ENCODE data around the gene U2AF1. TPM values are rescaled to one million over a fixed set of nuclear protein-coding genes. Genes with fewer than 3 reads are reported as not detected.
"Not testable (repeated sequence)": the region's sequence is repeated elsewhere in the genome, so short reads cannot be mapped to it uniquely, and the experiment has no call there.

The U2AF1 gene
- total RNA-seq, 1 experiment from 2014 or later = 64.8 TPM

- intact Hi-C loops (cut with micrococcal nuclease; ENCODE audit: unreplicated experiment); POLR2A ChIA-PET; H3K27me3 Mint-ChIP-seq (ENCODE audit: insufficient read depth, unreplicated experiment); CTCF ChIA-PET; H3K4me3 Mint-ChIP-seq (ENCODE audit: unreplicated experiment); H3K4me1 ChIP-seq; H3K27ac Mint-ChIP-seq (ENCODE audit: unreplicated experiment); BruUV-seq (replicated peaks); H3K36me3 ChIP-seq (ENCODE audit: control insufficient read depth, insufficient read depth, low read length); H3K4me3 ChIP-seq (ENCODE audit: low read depth, low read length); DNase-seq; H3K36me3 Mint-ChIP-seq (ENCODE audit: insufficient read depth, unreplicated experiment); H3K9me3 ChIP-seq; H3K4me1 Mint-ChIP-seq (ENCODE audit: low read depth, unreplicated experiment); H3K9me3 Mint-ChIP-seq (ENCODE audit: unreplicated experiment); H3K27me3 ChIP-seq (replicated peaks; ENCODE audit: control insufficient read depth, insufficient read depth, low read length): not testable (repeated sequence)
Observed at GRCh38 chr21:43134520-43134919, 27.1 kb upstream of the U2AF1 start.

DNA sequence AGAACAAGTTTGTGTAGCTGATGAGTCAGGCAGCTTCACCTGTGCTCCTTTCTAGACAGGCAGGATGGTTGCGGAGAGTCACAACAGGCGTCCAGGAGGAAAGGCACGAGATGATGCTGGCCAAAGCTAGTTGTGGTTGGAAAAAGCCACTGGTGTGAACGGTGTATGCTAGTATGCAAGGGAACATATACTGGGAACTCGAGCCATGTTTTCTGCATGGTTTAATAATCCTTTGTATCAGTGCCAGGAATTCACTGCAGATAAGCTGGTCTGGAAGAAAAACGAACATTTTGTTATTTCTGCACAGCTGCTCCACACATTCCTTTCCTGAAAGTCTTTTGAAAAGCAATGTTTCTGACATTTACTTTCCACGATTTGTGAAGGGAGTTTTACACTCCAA lies 22.7 kb upstream of the U2AF1 start:
- POLR2A ChIA-PET; H3K9me3 ChIP-seq; H3K4me3 ChIP-seq (ENCODE audit: low read depth, low read length); DNase-seq; H3K9me3 Mint-ChIP-seq (ENCODE audit: unreplicated experiment); H3K27me3 Mint-ChIP-seq (ENCODE audit: insufficient read depth, unreplicated experiment); H3K4me1 ChIP-seq; H3K4me3 Mint-ChIP-seq (ENCODE audit: unreplicated experiment); H3K4me1 Mint-ChIP-seq (ENCODE audit: low read depth, unreplicated experiment); H3K36me3 Mint-ChIP-seq (ENCODE audit: insufficient read depth, unreplicated experiment); H3K27me3 ChIP-seq (replicated peaks; ENCODE audit: control insufficient read depth, insufficient read depth, low read length); H3K36me3 ChIP-seq (ENCODE audit: control insufficient read depth, insufficient read depth, low read length); H3K27ac Mint-ChIP-seq (ENCODE audit: unreplicated experiment); intact Hi-C loops (cut with micrococcal nuclease; ENCODE audit: unreplicated experiment); CTCF ChIA-PET; BruUV-seq (replicated peaks): not testable (repeated sequence)

- H3K27ac Mint-ChIP-seq (ENCODE audit: unreplicated experiment) = not testable (repeated sequence)
Observed at GRCh38 chr21:43115956-43116355, 8.6 kb upstream of the U2AF1 start.

GRCh38 chr21:43114483-43114882 lies 7.1 kb upstream of the U2AF1 start:
- H3K4me1 Mint-ChIP-seq (ENCODE audit: low read depth, unreplicated experiment); DNase-seq; POLR2A ChIA-PET; H3K27ac Mint-ChIP-seq (ENCODE audit: unreplicated experiment); BruUV-seq (replicated peaks); H3K4me3 Mint-ChIP-seq (ENCODE audit: unreplicated experiment); H3K9me3 ChIP-seq; H3K4me1 ChIP-seq; H3K27me3 Mint-ChIP-seq (ENCODE audit: insufficient read depth, unreplicated experiment); H3K36me3 Mint-ChIP-seq (ENCODE audit: insufficient read depth, unreplicated experiment); H3K27me3 ChIP-seq (replicated peaks; ENCODE audit: control insufficient read depth, insufficient read depth, low read length); intact Hi-C loops (cut with micrococcal nuclease; ENCODE audit: unreplicated experiment); H3K36me3 ChIP-seq (ENCODE audit: control insufficient read depth, insufficient read depth, low read length); H3K9me3 Mint-ChIP-seq (ENCODE audit: unreplicated experiment); CTCF ChIA-PET; H3K4me3 ChIP-seq (ENCODE audit: low read depth, low read length): not testable (repeated sequence)

More at GRCh38 chr21:43115956-43116355, 8.6 kb upstream of the U2AF1 start:
- BruUV-seq (replicated peaks); CTCF ChIA-PET; H3K4me3 Mint-ChIP-seq (ENCODE audit: unreplicated experiment); H3K4me1 ChIP-seq; H3K4me1 Mint-ChIP-seq (ENCODE audit: low read depth, unreplicated experiment); intact Hi-C loops (cut with micrococcal nuclease; ENCODE audit: unreplicated experiment); H3K27me3 Mint-ChIP-seq (ENCODE audit: insufficient read depth, unreplicated experiment); H3K27me3 ChIP-seq (replicated peaks; ENCODE audit: control insufficient read depth, insufficient read depth, low read length); H3K36me3 ChIP-seq (ENCODE audit: control insufficient read depth, insufficient read depth, low read length); H3K9me3 ChIP-seq; DNase-seq; H3K36me3 Mint-ChIP-seq (ENCODE audit: insufficient read depth, unreplicated experiment); H3K9me3 Mint-ChIP-seq (ENCODE audit: unreplicated experiment); POLR2A ChIA-PET; H3K4me3 ChIP-seq (ENCODE audit: low read depth, low read length): not testable (repeated sequence)

- H3K9me3 Mint-ChIP-seq (ENCODE audit: unreplicated experiment); intact Hi-C loops (cut with micrococcal nuclease; ENCODE audit: unreplicated experiment); H3K4me1 Mint-ChIP-seq (ENCODE audit: low read depth, unreplicated experiment); H3K4me1 ChIP-seq; H3K27me3 ChIP-seq (replicated peaks; ENCODE audit: control insufficient read depth, insufficient read depth, low read length); H3K36me3 ChIP-seq (ENCODE audit: control insufficient read depth, insufficient read depth, low read length); H3K4me3 ChIP-seq (ENCODE audit: low read depth, low read length); H3K27ac Mint-ChIP-seq (ENCODE audit: unreplicated experiment); CTCF ChIA-PET; H3K36me3 Mint-ChIP-seq (ENCODE audit: insufficient read depth, unreplicated experiment); POLR2A ChIA-PET; H3K9me3 ChIP-seq; BruUV-seq (replicated peaks); DNase-seq; H3K27me3 Mint-ChIP-seq (ENCODE audit: insufficient read depth, unreplicated experiment); H3K4me3 Mint-ChIP-seq (ENCODE audit: unreplicated experiment): not testable (repeated sequence)
Observed at GRCh38 chr21:43109006-43109405, 1.6 kb upstream of the U2AF1 start.

- BruUV-seq (replicated peaks); H3K9me3 ChIP-seq; H3K36me3 Mint-ChIP-seq (ENCODE audit: insufficient read depth, unreplicated experiment): not testable (repeated sequence)
Observed at GRCh38 chr21:43108177-43108576, 807 bp upstream of the U2AF1 start.

DNA sequence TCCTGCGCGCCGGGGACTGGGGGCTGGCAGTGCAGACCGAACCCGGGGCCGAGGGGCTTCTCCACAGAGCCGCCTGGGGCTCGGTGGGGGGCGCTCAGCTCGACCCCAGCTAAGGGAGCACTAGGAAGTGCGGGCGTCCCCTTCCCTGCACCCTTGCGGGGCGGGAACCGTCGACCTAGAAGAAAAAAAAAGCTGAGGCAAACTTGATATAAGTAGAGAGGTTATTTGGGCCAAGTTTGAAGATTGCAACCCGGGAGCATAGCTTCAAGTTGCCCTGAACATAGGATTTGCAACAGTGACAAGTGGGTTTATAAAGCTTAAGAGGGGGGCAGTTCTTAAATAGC lies 396 bp upstream of the U2AF1 start:
- H3K4me3 Mint-ChIP-seq (ENCODE audit: unreplicated experiment); CTCF ChIA-PET; H3K4me1 Mint-ChIP-seq (ENCODE audit: low read depth, unreplicated experiment); H3K27me3 ChIP-seq (replicated peaks; ENCODE audit: control insufficient read depth, insufficient read depth, low read length); H3K9me3 Mint-ChIP-seq (ENCODE audit: unreplicated experiment); H3K9me3 ChIP-seq; H3K27me3 Mint-ChIP-seq (ENCODE audit: insufficient read depth, unreplicated experiment); POLR2A ChIA-PET; DNase-seq; H3K36me3 ChIP-seq (ENCODE audit: control insufficient read depth, insufficient read depth, low read length); H3K4me1 ChIP-seq; intact Hi-C loops (cut with micrococcal nuclease; ENCODE audit: unreplicated experiment); H3K4me3 ChIP-seq (ENCODE audit: low read depth, low read length); H3K27ac Mint-ChIP-seq (ENCODE audit: unreplicated experiment); BruUV-seq (replicated peaks); H3K36me3 Mint-ChIP-seq (ENCODE audit: insufficient read depth, unreplicated experiment): not testable (repeated sequence)

More at GRCh38 chr21:43108177-43108576, 807 bp upstream of the U2AF1 start:
- H3K36me3 ChIP-seq (ENCODE audit: control insufficient read depth, insufficient read depth, low read length); CTCF ChIA-PET; H3K4me1 Mint-ChIP-seq (ENCODE audit: low read depth, unreplicated experiment); POLR2A ChIA-PET; H3K9me3 Mint-ChIP-seq (ENCODE audit: unreplicated experiment); H3K4me3 ChIP-seq (ENCODE audit: low read depth, low read length); DNase-seq; H3K4me3 Mint-ChIP-seq (ENCODE audit: unreplicated experiment); intact Hi-C loops (cut with micrococcal nuclease; ENCODE audit: unreplicated experiment); H3K4me1 ChIP-seq; H3K27me3 ChIP-seq (replicated peaks; ENCODE audit: control insufficient read depth, insufficient read depth, low read length); H3K27me3 Mint-ChIP-seq (ENCODE audit: insufficient read depth, unreplicated experiment); H3K27ac Mint-ChIP-seq (ENCODE audit: unreplicated experiment): not testable (repeated sequence)

Data from Caco-2 (cell line).